Neural progenitor cell (in vitro differentiated cells): ENCODE data around the gene DNPH1. TPM values are rescaled to one million over a fixed set of nuclear protein-coding genes. Genes with fewer than 3 reads are reported as not detected.

Experiments used
- DNase-seq: peaks from one replicate; pipeline ENCODE4 v3.0.0-alpha.2; 2016; ENCODE audit warnings: low spot score
- H2AFZ ChIP-seq: fragments of 200-600 bp; sonication (generic); replicated peaks from 2 replicates; pipeline ENCODE4 v1.6.1; 2016; ENCODE audit warnings: antibody characterized with exemption
- H3F3A ChIP-seq: fragments of 200-600 bp; sonication (generic); 2 replicates; pipeline ENCODE4 v1.6.1; 2016; ENCODE audit warnings: antibody characterized with exemption, low read depth
- H3K27ac ChIP-seq: fragments of 200-600 bp; sonication (generic); 2 replicates; pipeline ENCODE4 v1.5.1; 2016; ENCODE audit warnings: mild to moderate bottlenecking
- H3K27me3 ChIP-seq: fragments of 200-600 bp; sonication (generic); 2 replicates; pipeline ENCODE4 v1.6.1; 2016; ENCODE audit warnings: mild to moderate bottlenecking, moderate library complexity
- H3K36me3 ChIP-seq: fragments of 200-600 bp; sonication (generic); 2 replicates; pipeline ENCODE4 v1.5.1; 2016
- H3K4me1 ChIP-seq: fragments of 200-600 bp; sonication (generic); 2 replicates; pipeline ENCODE4 v1.6.1; 2016; ENCODE audit warnings: mixed run types
- H3K4me2 ChIP-seq: fragments of 200-600 bp; sonication (generic); 2 replicates; pipeline ENCODE4 v1.6.1; 2016
- H3K4me3 ChIP-seq: fragments of 200-600 bp; sonication (generic); 2 replicates; pipeline ENCODE4 v1.5.1; 2016
- H3K79me2 ChIP-seq: fragments of 200-600 bp; sonication (generic); 2 replicates; pipeline ENCODE4 v1.6.1; 2016; ENCODE audit warnings: low read depth
- H3K9ac ChIP-seq: fragments of 200-600 bp; sonication (generic); 2 replicates; pipeline ENCODE4 v1.6.1; 2016
- H3K9me3 ChIP-seq: fragments of 200-600 bp; sonication (generic); 2 replicates; pipeline ENCODE4 v1.5.1; 2016; ENCODE audit warnings: low read depth
- H4K20me1 ChIP-seq: fragments of 200-600 bp; sonication (generic); 2 replicates; pipeline ENCODE4 v1.6.1; 2016; ENCODE audit warnings: low read depth
- H3K27ac Mint-ChIP-seq: 3 replicates; pipeline ENCODE4 v1.8.0; 2021; ENCODE audit warnings: mixed read lengths
- H3K27me3 Mint-ChIP-seq: 2 replicates; pipeline ENCODE4 v1.8.0; 2022; ENCODE audit warnings: low read depth, mild to moderate bottlenecking, inconsistent platforms, moderate library complexity, mixed read lengths; ENCODE audit not compliant: insufficient read depth
- H3K36me3 Mint-ChIP-seq: 3 replicates; pipeline ENCODE4 v1.8.0; 2021; ENCODE audit warnings: mixed read lengths
- H3K4me1 Mint-ChIP-seq: 3 replicates; pipeline ENCODE4 v1.8.0; 2021; ENCODE audit warnings: mixed read lengths
- H3K4me3 Mint-ChIP-seq: 3 replicates; pipeline ENCODE4 v1.8.0; 2021; ENCODE audit warnings: mild to moderate bottlenecking, moderate library complexity, mixed read lengths
- H3K9me3 Mint-ChIP-seq: 3 replicates; pipeline ENCODE4 v1.8.0; 2020; ENCODE audit warnings: mixed read lengths
- CTCF ChIP-seq: fragments of 200-600 bp; sonication (generic); IDR thresholded peaks from 2 replicates; pipeline ENCODE4 v1.5.1; 2017; ENCODE audit warnings: antibody characterized with exemption, mild to moderate bottlenecking
- EZH2 ChIP-seq: fragments of 200-600 bp; sonication (generic); IDR thresholded peaks from 2 replicates; pipeline ENCODE4 v1.6.1; 2017; ENCODE audit warnings: antibody characterized with exemption, mild to moderate bottlenecking, moderate library complexity
- EZH2phosphoT487 ChIP-seq: fragments of 200-600 bp; sonication (generic); IDR thresholded peaks from 2 replicates; pipeline ENCODE4 v1.6.1; 2017; ENCODE audit warnings: antibody characterized with exemption
- total RNA-seq: library from RNA; depleted of rRNA; stranded (reverse); fragments of >200 nt; gene quantifications from 2 replicates; pipeline ENCODE4 v1.2.3, GENCODE V29; 2015; ENCODE audit warnings: low replicate concordance

Gene DNPH1
- total RNA-seq, 1 donor from 2014 or later = 25.2 TPM

GRCh38 chr6:43265564-43265963 lies 36.3 kb upstream of the DNPH1 start:
- Histone ChIP-seq H3F3A (peaks cover 9% of the 10 kb centered on the region), H4K20me1 (no peaks in the 10 kb centered on the region), H3K9ac (no peak overlapping the region), H3K9me3 (no peaks in the 10 kb centered on the region), H2AFZ (no peak overlapping the region), H3K36me3 (no peaks in the 10 kb centered on the region), H3K27ac (no peak overlapping the region), H3K4me1 (peaks cover 17% of the 10 kb centered on the region), H3K4me3 (no peak overlapping the region), H3K79me2 (no peaks in the 10 kb centered on the region), H3K4me2 (no peak overlapping the region), H3K27me3 (peaks cover 25% of the 10 kb centered on the region)
- Mint-ChIP-seq H3K4me1 (peaks cover 32% of the 10 kb centered on the region), H3K27ac (no peak overlapping the region), H3K36me3 (peaks cover 2% of the 10 kb centered on the region), H3K9me3 (no peaks in the 10 kb centered on the region), H3K4me3 (no peak overlapping the region), H3K27me3 (peaks cover 22% of the 10 kb centered on the region)
- no peak for TF ChIP-seq CTCF
- no peak for TF ChIP-seq EZH2
- TF ChIP-seq EZH2phosphoT487 = no peak
- no peak for DNase-seq

- peaks cover 22% of the 10 kb centered on the region for H3K27me3 Mint-ChIP-seq
- no peaks in the 10 kb centered on the region for H3K36me3 ChIP-seq
These were observed 35.4 kb upstream of the DNPH1 start for GRCh38 chr6:43264599-43265145.

GRCh38 chr6:43263314-43264178 lies 34.3 kb upstream of the DNPH1 start:
- TF ChIP-seq EZH2 = no peak
- TF ChIP-seq CTCF = peak; percentile 86
- no peak for TF ChIP-seq EZH2phosphoT487
- H3K9ac ChIP-seq = no peak overlapping the region
- H3K27ac Mint-ChIP-seq = no peak overlapping the region
- H3K9me3 Mint-ChIP-seq = no peaks in the 10 kb centered on the region
- peak; percentile 86 for DNase-seq
- no peaks in the 10 kb centered on the region for H3K36me3 ChIP-seq
- H3K4me3 ChIP-seq = no peak overlapping the region
- no peaks in the 10 kb centered on the region for H3K9me3 ChIP-seq
- no peaks in the 10 kb centered on the region for H4K20me1 ChIP-seq
- peaks cover 9% of the 10 kb centered on the region for H3K27me3 ChIP-seq
- no peak overlapping the region for H3K4me2 ChIP-seq
- H3K36me3 Mint-ChIP-seq = no peaks in the 10 kb centered on the region
- no peak overlapping the region for H3K27ac ChIP-seq
- H3F3A ChIP-seq = peaks cover 9% of the 10 kb centered on the region
- peaks cover 15% of the 10 kb centered on the region for H3K27me3 Mint-ChIP-seq
- H3K4me3 Mint-ChIP-seq = peak overlapping the region; percentile 21
- peaks cover 8% of the 10 kb centered on the region for H3K4me1 ChIP-seq
- no peak overlapping the region for H2AFZ ChIP-seq
- H3K4me1 Mint-ChIP-seq = peaks cover 19% of the 10 kb centered on the region
- no peaks in the 10 kb centered on the region for H3K79me2 ChIP-seq

More at GRCh38 chr6:43264599-43265145, 35.4 kb upstream of the DNPH1 start:
- no peak overlapping the region for H3K9ac ChIP-seq
- no peak overlapping the region for H3K4me3 ChIP-seq
- Mint-ChIP-seq H3K27ac (peak overlapping the region; percentile 10), H3K36me3 (no peaks in the 10 kb centered on the region), H3K4me1 (peaks cover 25% of the 10 kb centered on the region), H3K9me3 (no peaks in the 10 kb centered on the region), H3K4me3 (no peak overlapping the region)
- H3K9me3 ChIP-seq = no peaks in the 10 kb centered on the region
- H3F3A ChIP-seq = peaks cover 9% of the 10 kb centered on the region
- no peak for DNase-seq
- no peak overlapping the region for H2AFZ ChIP-seq
- H3K27me3 ChIP-seq = peaks cover 20% of the 10 kb centered on the region
- TF ChIP-seq EZH2phosphoT487 = no peak
- no peak for TF ChIP-seq EZH2
- no peak for TF ChIP-seq CTCF
- peaks cover 13% of the 10 kb centered on the region for H3K4me1 ChIP-seq
- no peak overlapping the region for H3K27ac ChIP-seq
- no peaks in the 10 kb centered on the region for H4K20me1 ChIP-seq
- H3K4me2 ChIP-seq = no peak overlapping the region
- H3K79me2 ChIP-seq = no peaks in the 10 kb centered on the region
